ENCODE results near the gene DNAJB12.

DNA sequence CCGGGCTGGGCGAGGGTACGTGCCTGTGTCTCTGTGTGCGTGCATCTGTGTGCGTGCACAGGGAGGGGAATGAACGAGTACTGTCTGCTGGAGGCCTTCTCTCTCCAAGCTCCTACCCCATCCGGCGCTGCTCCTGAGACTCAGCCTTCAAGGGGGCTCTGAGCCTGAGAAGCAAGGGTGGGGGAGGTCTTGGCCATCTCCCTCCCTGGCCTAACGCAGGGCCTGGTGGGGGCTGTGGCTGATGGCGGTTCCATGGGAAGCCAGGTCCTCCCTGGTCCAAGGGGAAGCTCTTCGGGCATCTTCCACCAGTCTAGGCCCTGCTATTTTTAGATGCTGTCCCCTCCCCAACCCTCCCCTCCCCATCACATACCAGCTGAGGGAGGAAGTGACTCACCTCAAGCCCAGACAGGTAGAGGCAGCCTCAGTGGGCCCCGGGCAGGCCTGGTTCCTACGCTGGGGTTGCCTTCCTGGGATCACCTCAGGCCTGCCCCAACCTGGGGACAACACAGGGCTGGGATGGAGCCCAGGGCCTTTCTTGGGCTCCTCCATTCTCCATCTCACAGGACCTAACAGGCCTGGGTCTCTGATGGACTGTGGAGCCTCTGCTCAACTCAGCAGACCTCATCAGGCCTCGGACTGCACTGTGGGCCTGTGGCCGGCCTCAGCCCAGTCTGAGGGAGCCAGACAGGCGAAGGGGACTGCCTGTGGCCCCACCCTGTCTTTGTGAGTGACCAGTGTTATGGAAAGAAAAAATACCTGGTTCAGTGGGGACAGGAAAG lies 32.2 kb downstream of the DNAJB12 start:
- no peak for TF ChIP-seq POLR2A (IDR thresholded peaks at IDR 0.05)
- TF ChIP-seq CTCF (IDR thresholded peaks at IDR 0.05): no peak
- no peak for TF ChIP-seq EP300 (IDR thresholded peaks at IDR 0.05; ENCODE audit: low read depth)

Data from transverse colon (tissue), 3 donors.